ENCODE data around the gene CFLAR.
"Not testable (repeated sequence)": the region's sequence is repeated elsewhere in the genome, so short reads cannot be mapped to it uniquely, and the experiment has no call there.

The CFLAR gene

DNA sequence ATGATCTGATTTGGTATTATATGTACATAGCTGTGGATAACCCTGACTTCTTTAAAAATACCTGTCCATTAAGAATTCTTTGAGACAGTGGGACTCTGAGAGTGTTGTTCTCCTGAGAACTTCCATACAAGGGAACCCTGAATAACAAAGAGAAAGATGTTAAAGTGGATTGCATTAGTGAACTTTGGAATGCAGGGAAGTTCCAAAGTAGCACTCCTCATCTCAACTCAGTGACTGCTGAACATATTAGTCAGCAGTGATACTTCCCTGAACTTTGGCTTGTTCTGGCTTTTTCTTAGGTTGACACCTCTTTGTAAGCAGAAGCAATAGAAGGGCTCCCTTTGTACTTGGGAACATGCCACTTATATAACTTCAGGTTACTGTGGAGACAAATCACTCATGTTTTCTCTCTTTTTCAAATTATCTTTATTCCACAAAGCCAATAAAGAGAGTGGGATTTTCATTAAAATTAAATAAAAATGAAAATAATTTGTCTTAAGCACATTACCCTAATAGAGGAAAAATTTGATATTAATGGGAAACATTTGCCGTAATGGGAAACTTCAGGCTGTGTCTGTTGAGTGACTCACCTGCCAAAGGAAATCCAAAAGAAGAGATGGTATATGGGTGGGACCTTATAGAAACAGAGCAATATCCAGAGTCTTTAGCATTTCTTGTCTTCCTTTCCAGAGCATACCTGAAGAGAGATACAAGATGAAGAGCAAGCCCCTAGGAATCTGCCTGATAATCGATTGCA lies 33.3 kb downstream of the CFLAR start:
- DNase-seq, result no peak

DNA sequence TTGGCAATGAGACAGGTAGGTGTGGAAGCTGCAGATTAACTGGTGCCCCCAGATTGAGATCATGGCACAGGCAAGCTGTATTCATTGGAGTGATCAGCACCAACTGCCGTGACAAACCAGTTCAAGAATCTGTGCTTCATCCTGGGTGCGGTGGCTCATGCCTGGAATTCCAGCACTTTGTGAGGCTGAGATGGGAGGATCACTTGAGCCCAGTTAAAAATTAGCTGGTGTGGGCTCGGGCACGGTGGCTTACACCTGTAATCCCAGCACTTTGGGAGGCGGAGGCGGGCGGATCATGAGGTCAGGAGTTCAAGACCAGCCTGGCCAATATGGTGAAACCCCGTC lies 33.8 kb downstream of the CFLAR start:
- DNase-seq, result not testable (repeated sequence)

DNA sequence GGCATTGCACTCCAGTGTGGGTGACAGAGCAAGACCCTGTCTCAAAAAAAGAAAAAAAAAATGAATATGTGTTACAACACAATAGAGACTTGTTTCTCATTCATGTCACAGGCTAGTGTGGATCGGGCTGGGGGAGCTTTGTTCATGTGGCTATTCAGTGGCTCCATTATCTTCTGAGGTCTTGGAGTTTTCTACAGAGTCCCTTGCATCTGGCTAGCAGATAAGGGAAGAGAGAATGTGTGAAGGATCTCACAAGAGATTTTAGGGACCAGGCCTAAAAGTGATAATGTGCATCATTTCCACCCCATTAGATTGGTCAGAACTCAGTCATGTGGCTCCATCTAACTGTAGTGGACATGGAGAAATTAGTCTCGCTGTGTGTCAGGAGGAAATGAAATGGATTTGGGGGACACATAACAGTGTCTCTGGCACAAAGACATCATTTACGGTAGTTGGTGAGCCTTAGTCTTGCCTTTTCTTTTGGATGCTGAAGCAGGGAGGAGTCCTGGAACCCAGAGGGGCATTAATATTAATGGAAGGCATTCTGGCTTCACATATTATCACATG lies 34.6 kb downstream of the CFLAR start:
- no peak for DNase-seq

DNA sequence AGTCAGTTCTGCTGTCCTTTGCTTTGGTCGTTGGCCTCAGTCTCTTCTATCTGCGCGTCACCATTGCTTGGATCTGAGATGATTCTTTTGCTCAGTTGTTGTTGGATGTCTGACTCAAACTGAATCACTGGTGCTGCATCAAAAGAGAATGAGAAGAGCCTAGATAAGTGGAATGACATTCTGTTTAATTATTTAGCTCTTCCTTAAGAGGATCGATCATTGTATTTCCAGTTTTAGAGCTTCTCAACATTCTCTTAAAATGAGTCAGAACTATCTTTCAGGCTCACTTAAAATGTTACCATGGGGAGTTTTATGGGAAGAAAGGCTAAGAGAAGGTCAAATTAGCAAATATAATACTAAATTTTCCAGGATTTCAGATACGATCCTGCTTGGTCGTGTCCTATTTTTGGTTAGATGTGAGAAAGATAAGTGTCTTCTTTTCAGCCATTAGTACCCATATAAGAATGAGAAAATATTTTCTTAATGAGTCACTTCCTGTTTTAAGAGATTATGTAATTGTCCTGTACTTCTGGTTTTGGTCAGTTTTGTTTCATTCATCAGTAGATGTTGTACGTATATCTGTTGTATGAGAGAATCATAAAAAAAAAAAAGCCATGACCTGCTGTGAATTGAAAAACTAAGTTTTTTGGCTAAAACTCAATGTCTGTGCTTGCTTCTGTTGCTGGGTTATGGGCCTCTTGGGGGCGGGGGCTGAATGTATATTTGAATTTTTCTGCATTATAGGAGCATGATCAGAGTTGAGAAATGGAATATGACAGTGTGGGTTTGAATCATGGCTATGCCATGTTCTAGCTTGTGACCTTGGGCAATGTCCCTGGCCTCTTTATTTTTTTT lies 35.4 kb downstream of the CFLAR start:
- DNase-seq, result no peak

DNA sequence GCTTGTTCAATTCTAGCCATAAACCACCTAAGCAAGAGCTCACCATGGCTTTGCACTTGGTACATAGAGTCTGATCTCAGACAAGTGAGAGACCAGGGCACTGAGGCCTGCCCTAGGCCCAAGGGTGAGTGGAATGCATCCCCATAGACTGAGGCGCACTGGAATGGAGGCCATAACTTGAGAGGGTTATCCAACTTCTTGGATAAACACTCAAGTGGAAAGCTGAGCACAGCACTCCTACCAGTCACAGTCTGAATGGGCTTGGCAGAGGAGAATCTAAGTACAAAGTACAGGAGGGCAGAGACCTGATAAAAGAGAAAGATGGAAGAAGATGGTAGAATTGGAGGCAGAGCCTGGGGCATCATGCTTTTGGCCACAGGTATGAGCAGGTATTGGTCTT lies 36.6 kb downstream of the CFLAR start:
- no peak for DNase-seq

DNA sequence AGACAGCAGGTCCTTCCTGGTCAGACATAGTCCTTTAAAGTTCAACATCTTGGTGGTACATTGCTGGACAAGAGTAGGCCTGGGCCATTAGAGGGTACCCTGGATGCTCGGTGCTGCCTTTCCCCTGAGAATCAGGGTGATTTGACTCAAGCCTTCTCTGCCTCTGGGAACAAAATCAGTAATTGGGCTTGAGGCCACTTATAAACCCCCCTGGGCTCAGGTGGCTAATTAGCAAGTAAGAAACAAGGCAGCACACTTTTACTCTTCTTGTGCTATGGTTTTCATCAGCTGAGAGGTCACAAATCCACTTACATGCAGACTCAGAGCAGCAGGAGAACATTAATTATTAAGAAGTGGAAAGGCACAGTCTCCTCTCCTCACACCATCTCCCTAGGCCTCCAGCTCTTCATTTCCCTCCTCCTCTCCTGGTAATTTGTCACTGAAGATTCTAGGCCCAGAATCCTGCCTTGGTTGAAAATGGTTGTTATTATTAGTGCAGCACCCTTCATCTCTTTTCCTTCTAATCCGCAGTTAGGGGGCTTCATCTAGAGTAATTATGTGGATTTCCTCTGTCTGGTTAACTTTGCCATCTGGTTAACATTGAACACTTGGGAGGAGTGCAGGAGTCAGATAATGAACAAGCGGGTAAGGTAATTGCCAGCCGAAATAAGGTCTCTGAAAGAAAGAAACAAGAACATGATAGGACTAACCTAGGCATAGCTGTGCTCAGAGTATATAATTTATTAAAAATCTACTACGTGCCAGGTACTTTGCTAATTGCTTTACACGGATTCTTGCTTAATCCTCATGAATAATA lies 37.2 kb downstream of the CFLAR start:
- DNase-seq, result no peak

DNA sequence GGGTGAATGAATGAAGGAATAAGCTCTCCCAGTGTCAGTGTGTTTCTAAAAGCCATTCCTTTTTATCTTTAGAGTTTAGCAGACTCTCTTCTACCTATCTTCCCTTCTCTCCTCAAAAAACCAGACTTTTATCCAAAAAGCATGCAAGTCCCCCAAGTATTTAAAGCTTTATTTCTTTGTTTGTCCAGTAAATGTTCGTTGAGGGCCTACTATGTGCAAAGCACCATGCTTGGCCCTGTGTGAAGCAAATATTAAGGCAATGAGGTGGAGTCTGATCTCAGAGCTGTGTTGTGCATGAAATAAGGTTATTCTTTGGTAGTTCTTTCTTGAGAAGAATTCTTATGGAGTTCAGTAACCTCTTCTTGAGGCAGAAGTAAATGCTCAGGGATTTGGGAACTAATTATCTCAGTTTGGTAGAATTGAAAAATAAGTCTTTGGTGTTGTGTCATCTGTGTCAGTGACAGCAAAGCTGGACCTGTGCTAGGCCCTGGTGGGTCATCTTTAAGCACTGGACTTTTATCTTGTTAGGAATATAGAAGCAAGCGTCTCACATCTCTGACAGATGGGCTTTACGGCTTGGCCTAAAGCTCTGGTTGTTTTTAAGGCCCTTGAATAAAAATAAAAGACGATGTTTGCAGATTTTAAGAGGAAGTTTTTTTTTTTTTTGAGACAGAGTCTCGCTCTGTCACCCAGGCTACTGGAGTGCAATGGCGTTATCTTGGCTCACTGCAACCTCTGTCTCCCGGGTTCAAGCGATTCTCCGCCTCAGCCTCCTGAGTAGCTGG lies 38.8 kb downstream of the CFLAR start:
- no peak for DNase-seq

DNA sequence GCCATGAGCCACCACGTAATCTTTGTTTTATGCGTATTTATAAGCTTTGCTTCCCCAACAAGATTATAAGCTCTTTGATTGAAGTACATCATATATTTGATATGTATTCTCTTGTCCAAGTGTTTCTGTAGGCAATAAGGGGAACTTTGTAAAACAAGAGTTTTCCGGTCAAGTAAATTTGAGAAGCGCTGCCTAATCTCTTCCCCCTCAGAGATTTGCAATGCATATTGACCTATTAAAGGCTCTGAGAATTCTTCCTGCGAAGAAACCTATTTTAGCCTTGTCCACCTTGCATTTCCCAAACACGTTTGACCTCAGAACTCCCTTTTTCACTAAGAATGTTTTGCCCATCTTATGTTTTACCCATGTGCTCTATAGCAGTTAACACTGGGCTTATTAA lies 40.1 kb downstream of the CFLAR start:
- no peak for DNase-seq

DNA sequence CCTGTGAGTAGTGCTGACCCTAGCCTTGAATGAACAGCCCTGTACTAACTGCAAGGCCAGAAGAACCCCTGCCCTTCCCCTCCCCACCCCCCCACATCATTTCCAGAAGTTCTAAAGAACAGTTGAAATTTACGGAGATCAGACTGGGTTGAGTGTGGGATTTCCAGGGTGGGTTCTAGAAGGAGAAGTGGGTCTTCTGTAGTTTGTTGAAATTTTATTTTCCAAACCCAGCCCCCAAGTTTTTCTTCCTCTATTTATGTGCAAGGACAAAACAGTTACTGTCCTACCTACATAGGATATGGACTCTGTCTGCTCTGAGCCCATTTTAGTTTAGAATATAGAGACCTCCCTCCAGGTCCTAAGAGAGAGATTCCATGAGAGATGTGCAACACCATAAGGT lies 40.7 kb downstream of the CFLAR start:
- DNase-seq, result no peak

DNA sequence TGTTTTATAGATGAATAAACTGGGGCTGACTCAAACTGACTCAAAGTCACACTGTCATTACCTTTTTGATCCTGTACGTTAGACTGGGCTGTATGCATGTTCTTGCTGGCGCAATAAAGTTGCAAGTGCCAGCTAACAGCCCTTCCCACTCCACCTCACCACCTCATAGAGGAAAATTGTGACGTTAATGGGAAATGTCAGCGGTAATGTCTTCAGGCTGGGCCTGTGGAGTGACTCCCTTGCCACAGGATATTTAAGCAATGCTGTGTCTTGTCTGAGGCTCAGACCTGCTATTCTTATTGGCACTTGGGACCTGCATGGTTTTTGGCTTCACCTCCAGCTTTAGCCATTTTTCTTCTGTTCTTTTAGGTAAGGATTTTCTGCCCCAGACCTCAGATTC lies 41.7 kb downstream of the CFLAR start:
- DNase-seq, result no peak

DNA sequence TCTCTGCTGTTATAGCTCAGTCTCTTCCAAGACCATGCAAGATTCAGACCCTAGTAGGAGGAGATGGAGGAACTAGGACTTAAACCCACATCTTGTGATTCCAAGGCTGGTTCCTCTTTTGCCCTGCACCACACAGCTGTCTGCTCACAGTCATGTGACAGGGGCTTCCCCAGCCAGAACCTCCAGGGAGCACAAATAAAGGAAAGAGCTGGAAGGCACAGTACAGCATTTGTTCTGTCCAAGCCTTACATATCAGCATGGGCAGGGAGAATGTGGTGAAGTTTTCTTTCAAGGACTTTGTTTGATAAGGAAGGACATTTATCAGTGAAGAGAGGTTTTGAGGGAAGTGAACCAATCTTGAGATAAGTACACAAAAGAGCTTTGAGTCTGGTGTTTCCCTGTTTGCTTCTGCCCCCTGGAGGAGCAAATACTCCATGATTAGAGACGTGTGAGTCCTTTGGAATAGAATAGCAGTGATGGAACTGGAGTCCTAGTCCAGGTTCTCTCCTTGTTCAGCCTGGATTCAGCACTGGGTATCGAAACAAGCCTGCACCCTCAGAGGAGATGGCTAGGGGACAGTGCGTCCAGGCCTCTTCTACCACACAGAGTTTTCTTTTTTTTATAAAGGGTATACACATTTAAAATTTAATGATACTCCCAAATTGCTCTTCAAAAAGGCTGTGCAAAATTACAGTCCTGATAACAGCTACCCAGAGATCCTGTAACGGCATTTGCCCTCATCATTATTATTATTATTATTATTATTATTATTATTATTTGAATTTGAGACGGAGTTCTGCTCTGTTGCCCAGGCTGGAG lies 42.4 kb downstream of the CFLAR start:
- no peak for DNase-seq

DNA sequence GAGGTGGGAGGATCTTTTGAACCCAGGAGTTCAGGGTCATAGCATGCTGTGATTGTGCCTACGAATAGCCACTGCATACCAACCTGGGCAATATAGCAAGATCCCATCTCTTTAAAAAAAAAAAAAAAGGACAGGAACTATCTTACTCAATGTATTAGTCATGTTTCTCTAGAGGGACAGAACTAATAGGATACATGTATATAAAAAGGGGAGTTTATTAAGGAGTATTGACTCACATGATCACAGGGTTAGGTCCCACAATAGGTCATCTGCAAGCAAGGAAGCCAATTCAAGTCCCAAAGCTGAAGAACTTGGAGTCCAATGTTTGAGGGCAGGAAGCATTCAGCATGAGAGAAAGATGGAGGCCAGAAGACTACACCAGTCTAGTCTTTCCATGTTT lies 48.2 kb downstream of the CFLAR start:
- no peak for DNase-seq

DNA sequence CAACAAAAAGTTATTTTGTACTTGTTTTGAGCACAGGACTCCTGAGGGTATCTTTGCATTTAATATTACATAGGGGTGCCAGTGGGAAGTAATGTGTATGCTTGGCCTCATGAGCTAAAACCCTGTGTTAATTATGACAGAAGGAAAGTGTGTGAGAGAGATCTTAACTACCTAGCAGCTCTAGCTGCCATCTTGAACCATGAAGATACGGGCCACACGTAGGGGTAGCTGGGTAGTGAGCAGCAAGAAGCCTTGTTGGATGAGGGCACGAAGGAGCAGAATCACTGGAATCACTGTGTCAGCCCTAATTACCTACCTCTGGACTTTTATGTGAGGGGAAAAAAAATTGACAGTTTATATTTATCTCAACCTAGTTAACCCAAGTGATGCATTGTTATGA lies 51.6 kb downstream of the CFLAR start:
- no peak for DNase-seq

DNA sequence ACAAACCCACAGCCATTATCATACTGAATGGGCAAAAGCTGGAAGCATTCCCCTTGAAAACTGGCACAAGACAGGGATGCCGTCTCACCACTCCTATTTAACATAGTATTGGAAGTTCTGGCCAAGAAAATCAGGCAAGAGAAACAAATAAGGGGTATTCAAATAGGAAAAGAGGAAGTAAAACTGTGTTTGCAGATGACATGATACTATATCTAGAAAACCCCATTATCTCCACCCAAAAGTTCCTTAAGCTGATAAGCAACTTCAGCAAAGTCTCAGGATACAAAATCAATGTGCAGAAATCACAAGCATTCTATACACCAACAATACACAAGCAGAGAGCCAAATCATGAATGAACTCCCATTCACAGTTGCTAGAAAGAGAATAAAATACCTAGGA lies 52.5 kb downstream of the CFLAR start:
- not testable (repeated sequence) for DNase-seq

DNA sequence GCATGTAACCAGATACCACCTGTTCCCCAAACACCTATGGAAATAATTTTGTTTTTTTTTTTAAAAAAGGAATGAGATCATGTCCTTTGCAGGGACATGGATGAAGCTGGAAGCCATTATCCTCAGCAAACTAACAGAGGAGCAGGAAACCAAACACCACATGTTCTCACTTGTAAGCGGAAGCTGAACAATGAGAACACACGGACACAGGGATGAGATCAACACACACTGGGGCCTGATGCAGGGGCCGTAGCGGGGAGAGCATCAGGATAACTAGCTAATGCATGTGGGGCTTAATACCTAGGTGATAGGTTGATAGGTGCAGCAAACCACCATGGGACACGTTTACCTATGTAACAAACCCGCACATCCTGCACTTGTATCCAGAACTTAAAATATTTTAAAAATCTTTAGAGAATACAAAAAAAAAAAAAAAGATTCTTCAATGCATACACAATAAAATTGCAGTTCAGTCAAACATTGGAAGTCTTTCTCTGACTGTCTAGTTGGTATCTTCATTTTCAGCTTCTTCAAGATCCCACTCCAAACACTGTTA lies 55.4 kb downstream of the CFLAR start:
- DNase-seq, result no peak

DNA sequence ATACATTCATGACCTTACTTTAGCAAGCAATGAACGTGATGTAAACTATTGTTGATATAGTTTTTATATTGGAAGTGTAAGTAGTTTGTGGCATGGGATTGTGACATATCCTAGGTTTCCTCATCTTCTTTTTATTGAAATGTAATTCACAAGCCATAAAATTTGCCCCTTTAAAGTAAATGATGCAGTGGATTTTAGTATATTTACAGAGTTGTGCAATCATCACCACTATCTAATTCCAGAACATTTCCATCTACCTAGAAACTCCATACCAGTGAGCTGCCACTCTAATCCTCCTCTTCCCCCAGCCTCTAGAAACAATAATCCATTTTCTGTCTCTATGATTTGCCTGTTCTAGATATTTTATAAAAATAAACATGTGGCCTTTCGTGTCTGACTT lies 56.3 kb downstream of the CFLAR start:
- no peak for DNase-seq

DNA sequence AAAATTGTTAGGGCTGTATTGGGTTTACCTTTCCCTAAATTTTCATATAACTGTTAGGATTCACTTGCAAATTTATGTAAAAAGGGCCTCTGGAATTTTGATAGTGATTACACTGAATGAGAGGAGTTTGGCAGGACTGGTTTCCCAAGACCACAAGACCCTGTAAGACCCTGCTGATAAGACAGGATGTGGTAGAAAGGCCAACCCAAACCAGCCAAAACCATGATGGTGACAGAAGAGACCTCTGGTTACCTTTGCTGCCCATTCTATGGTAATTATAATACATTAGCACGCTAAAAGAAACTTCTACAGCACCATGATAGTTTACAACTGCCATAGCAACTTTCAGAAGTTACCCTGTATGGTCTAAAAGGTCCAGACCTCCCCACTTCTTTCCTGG lies 58.7 kb downstream of the CFLAR start:
- DNase-seq, result no peak

DNA sequence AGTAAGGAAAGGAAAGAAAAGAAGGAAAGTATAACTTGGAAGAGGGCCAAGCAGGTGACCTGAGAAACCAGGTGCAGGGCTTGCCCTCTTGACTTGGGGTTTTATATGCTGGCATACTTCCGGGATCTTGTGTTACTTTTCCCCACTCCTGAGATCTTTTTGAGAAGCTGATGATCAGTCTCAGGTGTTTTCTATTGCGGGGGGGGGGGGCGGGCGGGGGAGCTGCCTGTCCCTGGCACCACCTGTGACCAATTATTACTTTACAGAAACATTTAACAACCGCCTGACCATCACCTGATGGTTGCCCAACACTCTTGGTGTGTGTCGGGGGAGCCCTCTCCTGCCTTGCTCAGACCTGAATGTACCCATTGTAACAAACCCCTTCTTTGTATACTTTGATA lies 60.1 kb downstream of the CFLAR start:
- DNase-seq, result no peak

DNA sequence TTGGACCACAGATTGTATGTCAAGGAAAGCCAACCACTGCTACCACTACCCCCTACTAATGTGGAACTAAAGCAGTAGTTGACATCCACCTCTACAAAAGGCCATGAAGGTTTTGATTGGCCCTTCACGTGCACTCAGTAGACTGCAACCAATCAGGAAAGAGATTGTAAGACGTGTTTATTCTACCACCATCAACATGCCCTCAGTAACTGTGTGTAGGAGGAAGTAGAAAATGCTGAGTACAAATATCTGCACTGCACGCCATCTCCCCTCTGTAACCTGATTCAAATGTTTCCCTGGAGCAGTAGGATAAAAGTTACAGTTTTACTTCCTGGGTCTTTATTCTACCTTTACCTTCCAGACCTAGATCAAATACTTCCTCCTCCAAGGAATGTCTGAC lies 64.0 kb downstream of the CFLAR start:
- DNase-seq, result no peak

DNA sequence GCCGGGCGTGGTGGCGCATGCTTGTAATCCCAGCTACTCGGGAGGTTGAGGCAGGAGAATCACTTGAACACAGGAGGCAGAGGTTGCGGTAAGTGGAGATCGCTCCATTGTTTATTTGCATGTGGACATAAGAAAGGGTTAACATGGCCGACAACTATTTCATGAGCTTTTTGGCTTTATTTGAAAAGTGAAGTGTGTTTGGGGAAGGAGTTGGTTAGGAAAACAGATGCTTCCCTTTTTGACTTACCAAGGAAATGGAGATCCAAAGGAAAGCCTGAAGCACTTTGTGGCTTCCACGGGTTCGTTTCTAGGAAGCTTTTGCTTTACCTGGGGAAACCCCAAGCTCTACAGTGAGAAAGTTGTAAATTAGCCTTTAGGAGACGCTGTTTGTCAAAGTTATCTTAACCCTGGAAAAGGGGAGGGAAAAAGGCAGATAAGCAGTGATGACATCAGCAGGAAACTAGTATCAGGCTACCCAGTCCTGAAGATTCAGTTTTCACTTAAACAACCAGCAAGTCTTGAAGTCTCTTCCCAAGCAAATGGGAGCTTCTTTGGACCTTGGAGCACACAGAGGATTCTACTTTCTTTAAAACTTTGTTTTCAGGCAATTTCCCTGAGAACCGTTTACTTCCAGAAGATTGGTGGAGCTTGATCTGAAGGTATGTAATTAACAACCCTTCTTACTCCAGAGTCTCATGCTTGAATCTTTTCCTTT lies 66.8 kb downstream of the CFLAR start, which contains the start of gene CASP10:
Gene CASP10, plus strand, starts transcription at position 492 of the 715 bp plus-strand sequence. CDS start 2,637 bp downstream, outside the sequence.
- no peak for DNase-seq

DNA sequence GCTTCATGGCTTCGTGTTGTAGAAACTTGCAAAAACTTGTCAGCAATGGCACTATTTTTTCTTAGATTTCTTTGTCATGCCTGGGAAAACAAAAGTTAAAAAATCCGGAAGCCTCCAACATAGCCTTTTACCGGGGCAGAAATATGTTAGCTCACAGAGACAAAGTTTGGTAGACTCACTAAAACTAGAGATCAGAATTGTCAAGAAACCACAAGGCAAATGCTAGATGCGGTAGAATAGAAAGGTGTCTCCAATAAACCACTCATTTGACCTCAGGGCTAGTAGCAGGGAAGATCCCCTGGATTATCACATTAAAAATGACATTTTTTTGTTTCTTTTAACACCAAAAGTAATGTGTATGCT lies 67.4 kb downstream of the CFLAR start:
- DNase-seq, result no peak

Measured in NCI-H1092 (cell line).